Activated naive CD4-positive, alpha-beta T cell treated with anti-CD3 and anti-CD28 coated beads, Interleukin-2, amount 10 ng/mL, durations not matched to agents 7 days and 5 days (primary cell): ENCODE data around the gene REEP1.
"Not testable (repeated sequence)": the region's sequence is repeated elsewhere in the genome, so short reads cannot be mapped to it uniquely, and the experiment has no call there.

Experiments used
- CTCF ChIA-PET: fragments of 350-600 bp; sonication (Branson Sonifier 250); formaldehyde crosslinking; loops from one replicate; lab custom pipeline; 2021; ENCODE audit warnings: antibody characterized with exemption; lab: Charles Lee
- DNase-seq: peaks from one replicate; pipeline ENCODE4 v3.0.0-alpha.2; 2020
- H3K27ac Mint-ChIP-seq: one replicate; pipeline ENCODE4 v1.8.0; 2021; ENCODE audit warnings: mild to moderate bottlenecking, moderate library complexity, mixed read lengths
- H3K27me3 Mint-ChIP-seq: one replicate; pipeline ENCODE4 v1.8.0; 2021; ENCODE audit warnings: mild to moderate bottlenecking, mixed read lengths
- H3K36me3 Mint-ChIP-seq: one replicate; pipeline ENCODE4 v1.8.0; 2021; ENCODE audit warnings: mixed read lengths
- H3K4me1 Mint-ChIP-seq: one replicate; pipeline ENCODE4 v1.8.0; 2021; ENCODE audit warnings: mixed read lengths
- H3K4me3 Mint-ChIP-seq: one replicate; pipeline ENCODE4 v1.8.0; 2021; ENCODE audit warnings: mild to moderate bottlenecking, moderate library complexity, mixed read lengths
- H3K9me3 Mint-ChIP-seq: one replicate; pipeline ENCODE4 v1.8.0; 2021; ENCODE audit warnings: mixed read lengths

The REEP1 gene

GRCh38 chr2:86245222-86245621, 92.2 kb downstream of the REEP1 start:
- DNase-seq, H3K27ac Mint-ChIP-seq, H3K4me3 Mint-ChIP-seq, H3K9me3 Mint-ChIP-seq, H3K36me3 Mint-ChIP-seq, H3K4me1 Mint-ChIP-seq: not testable (repeated sequence)
- CTCF ChIA-PET = interaction anchor here (1.8 kb wide), 1 partner anchor 23 kb away, joined by 6 read pairs; no protein-coding TSS in a partner anchor
- peaks cover 23% of the 10 kb centered on the region for H3K27me3 Mint-ChIP-seq

GRCh38 chr2:86244781-86245180, 92.6 kb downstream of the REEP1 start:
- CTCF ChIA-PET = interaction anchor here (1.8 kb wide), 1 partner anchor 23 kb away, joined by 6 read pairs; no protein-coding TSS in a partner anchor
- not testable (repeated sequence) for H3K4me1 Mint-ChIP-seq, H3K27ac Mint-ChIP-seq, DNase-seq, H3K9me3 Mint-ChIP-seq, H3K4me3 Mint-ChIP-seq, H3K36me3 Mint-ChIP-seq
- peaks cover 22% of the 10 kb centered on the region for H3K27me3 Mint-ChIP-seq

- H3K4me1 Mint-ChIP-seq = peaks cover 5% of the 10 kb centered on the region
- no peak overlapping the region for H3K27ac Mint-ChIP-seq
- DNase-seq = no peak
- no peaks in the 10 kb centered on the region for H3K9me3 Mint-ChIP-seq
- H3K27me3 Mint-ChIP-seq = peaks cover 21% of the 10 kb centered on the region
- CTCF ChIA-PET = interaction anchor here (1.8 kb wide), 1 partner anchor 22 kb away, joined by 6 read pairs; no protein-coding TSS in a partner anchor
- H3K4me3 Mint-ChIP-seq = no peak overlapping the region
- H3K36me3 Mint-ChIP-seq = no peaks in the 10 kb centered on the region
Measured at GRCh38 chr2:86243950-86244733, 93.3 kb downstream of the REEP1 start.

GRCh38 chr2:86243272-86243671, 94.2 kb downstream of the REEP1 start:
- Mint-ChIP-seq H3K27ac (no peak overlapping the region), H3K36me3 (no peaks in the 10 kb centered on the region)
- CTCF ChIA-PET = no interaction called here

GRCh38 chr2:86241611-86242010, 95.8 kb downstream of the REEP1 start:
- Mint-ChIP-seq H3K27me3 (peaks cover 20% of the 10 kb centered on the region), H3K4me1 (peaks cover 18% of the 10 kb centered on the region), H3K4me3 (no peak overlapping the region), H3K9me3 (no peaks in the 10 kb centered on the region), H3K27ac (no peak overlapping the region), H3K36me3 (no peaks in the 10 kb centered on the region)
- no peak for DNase-seq
- CTCF ChIA-PET = interaction anchor here (1.1 kb wide), 1 partner anchor 20 kb away, joined by 3 read pairs; no protein-coding TSS in a partner anchor

More at GRCh38 chr2:86243272-86243671, 94.2 kb downstream of the REEP1 start:
- Mint-ChIP-seq H3K4me3 (no peak overlapping the region), H3K4me1 (peaks cover 14% of the 10 kb centered on the region), H3K9me3 (no peaks in the 10 kb centered on the region), H3K27me3 (peaks cover 21% of the 10 kb centered on the region)
- no peak for DNase-seq

- Mint-ChIP-seq H3K4me3 (no peak overlapping the region), H3K27ac (no peak overlapping the region), H3K4me1 (peaks cover 18% of the 10 kb centered on the region), H3K36me3 (no peaks in the 10 kb centered on the region), H3K27me3 (peaks cover 23% of the 10 kb centered on the region), H3K9me3 (no peaks in the 10 kb centered on the region)
- CTCF ChIA-PET = no interaction called here
- no peak for DNase-seq
Measured at GRCh38 chr2:86240251-86240650, 97.2 kb downstream of the REEP1 start.

GRCh38 chr2:86239745-86240144, 97.7 kb downstream of the REEP1 start:
- Mint-ChIP-seq H3K4me3 (no peak overlapping the region), H3K27ac (peak overlapping the region; percentile 16), H3K9me3 (no peaks in the 10 kb centered on the region), H3K4me1 (peaks cover 18% of the 10 kb centered on the region), H3K27me3 (peaks cover 23% of the 10 kb centered on the region), H3K36me3 (no peaks in the 10 kb centered on the region)
- CTCF ChIA-PET = no interaction called here
- DNase-seq = no peak

- H3K27me3 Mint-ChIP-seq = peaks cover 23% of the 10 kb centered on the region
- peak; percentile 24 for DNase-seq
- no peaks in the 10 kb centered on the region for H3K9me3 Mint-ChIP-seq
- H3K4me1 Mint-ChIP-seq = peaks cover 18% of the 10 kb centered on the region
- peak overlapping the region; percentile 16 for H3K27ac Mint-ChIP-seq
- CTCF ChIA-PET = no interaction called here
- no peaks in the 10 kb centered on the region for H3K36me3 Mint-ChIP-seq
- H3K4me3 Mint-ChIP-seq = no peak overlapping the region
Measured at GRCh38 chr2:86239326-86239725, 98.1 kb downstream of the REEP1 start.

GRCh38 chr2:86238354-86238753, 99.1 kb downstream of the REEP1 start:
- CTCF ChIA-PET = interaction anchor here (1.8 kb wide), 1 partner anchor 17 kb away, joined by 14 read pairs; no protein-coding TSS in a partner anchor
- Mint-ChIP-seq H3K9me3 (no peaks in the 10 kb centered on the region), H3K4me1 (peaks cover 18% of the 10 kb centered on the region), H3K27me3 (peaks cover 27% of the 10 kb centered on the region), H3K27ac (no peak overlapping the region), H3K4me3 (no peak overlapping the region), H3K36me3 (no peaks in the 10 kb centered on the region)
- peak; percentile 58 for DNase-seq

GRCh38 chr2:86237172-86237571, 100.3 kb downstream of the REEP1 start:
- CTCF ChIA-PET = interaction anchor here (1.8 kb wide), 1 partner anchor 16 kb away, joined by 14 read pairs; no protein-coding TSS in a partner anchor
- H3K27me3 Mint-ChIP-seq = peaks cover 19% of the 10 kb centered on the region
- no peaks in the 10 kb centered on the region for H3K36me3 Mint-ChIP-seq
- no peak overlapping the region for H3K27ac Mint-ChIP-seq
- H3K9me3 Mint-ChIP-seq = no peaks in the 10 kb centered on the region
- peaks cover 18% of the 10 kb centered on the region for H3K4me1 Mint-ChIP-seq
- no peak for DNase-seq
- no peak overlapping the region for H3K4me3 Mint-ChIP-seq

- DNase-seq = no peak
- Mint-ChIP-seq H3K36me3 (no peaks in the 10 kb centered on the region), H3K4me3 (no peak overlapping the region), H3K27ac (no peak overlapping the region), H3K4me1 (peaks cover 18% of the 10 kb centered on the region), H3K27me3 (peaks cover 15% of the 10 kb centered on the region), H3K9me3 (no peaks in the 10 kb centered on the region)
- CTCF ChIA-PET = interaction anchor here (1.9 kb wide), 1 partner anchor 15 kb away, joined by 7 read pairs; no protein-coding TSS in a partner anchor
Measured at GRCh38 chr2:86235196-86235980, 102.0 kb downstream of the REEP1 start.

- CTCF ChIA-PET = interaction anchor here (1.9 kb wide), 1 partner anchor 14 kb away, joined by 7 read pairs; no protein-coding TSS in a partner anchor
- Mint-ChIP-seq H3K4me1 (peaks cover 18% of the 10 kb centered on the region), H3K9me3 (no peaks in the 10 kb centered on the region), H3K4me3 (no peak overlapping the region), H3K27me3 (peaks cover 10% of the 10 kb centered on the region), H3K36me3 (no peaks in the 10 kb centered on the region), H3K27ac (no peak overlapping the region)
- no peak for DNase-seq
Measured at GRCh38 chr2:86234563-86235131, 102.8 kb downstream of the REEP1 start.

- H3K36me3 Mint-ChIP-seq = no peaks in the 10 kb centered on the region
- peaks cover 16% of the 10 kb centered on the region for H3K27me3 Mint-ChIP-seq
Measured at GRCh38 chr2:86233436-86233835, 104.0 kb downstream of the REEP1 start.

GRCh38 chr2:86232910-86233309, 104.5 kb downstream of the REEP1 start:
- CTCF ChIA-PET = interaction anchor here (2.2 kb wide), 1 partner anchor 12 kb away, joined by 8 read pairs; no protein-coding TSS in a partner anchor
- peaks cover 3% of the 10 kb centered on the region for H3K4me1 Mint-ChIP-seq

More at GRCh38 chr2:86233436-86233835, 104.0 kb downstream of the REEP1 start:
- no peaks in the 10 kb centered on the region for H3K9me3 Mint-ChIP-seq
- H3K4me1 Mint-ChIP-seq = peaks cover 6% of the 10 kb centered on the region
- H3K4me3 Mint-ChIP-seq = no peak overlapping the region
- no peak overlapping the region for H3K27ac Mint-ChIP-seq
- DNase-seq = no peak
- CTCF ChIA-PET = interaction anchor here (2.2 kb wide), 1 partner anchor 12 kb away, joined by 8 read pairs; no protein-coding TSS in a partner anchor

More at GRCh38 chr2:86232910-86233309, 104.5 kb downstream of the REEP1 start:
- Mint-ChIP-seq H3K4me3 (no peak overlapping the region), H3K27me3 (peaks cover 16% of the 10 kb centered on the region), H3K36me3 (no peaks in the 10 kb centered on the region), H3K9me3 (no peaks in the 10 kb centered on the region), H3K27ac (no peak overlapping the region)
- no peak for DNase-seq
